K562 (cell line): ENCODE measurements around the gene RFLNA. TPM values are rescaled to one million over a fixed set of nuclear protein-coding genes. Genes with fewer than 3 reads are reported as not detected.

ENCODE experiments used
- ATAC-seq: fragments of 200-7000 bp; cut with Tn5 transposase; 3 replicates; pipeline ENCODE4 v1.9.1; 2020; ENCODE audit warnings: moderate library complexity
- BruUV-seq: library from RNA; stranded (reverse); fragments of 400-500 nt; replicated peaks from 2 replicates; lab custom pipeline; 2021; lab: Mats Ljungman, UMichigan
- CTCF ChIA-PET: fragments of 300-600 bp; formaldehyde crosslinking; extraction: SDS; loops from one replicate; lab custom pipeline; 2021; ENCODE audit warnings: low intra/inter-chr PET ratio; lab: Yijun Ruan, JAX
- POLR2A ChIA-PET: fragments of 300-600, 350-650 bp; sonication (Branson Sonifier 250); formaldehyde crosslinking; extraction: SDS; loops from one replicate; lab custom pipeline; 2021; ENCODE audit warnings: antibody characterized with exemption, inconsistent platforms; lab: Yijun Ruan, JAX
- DNase-seq, 4 experiments: peaks; one replicate each; pipeline versions ENCODE4 v3.0.0 to v3.0.0-alpha.2; 2011 to 2018; ENCODE audit warnings: low spot score in 3 of 4, mixed read lengths in 3 of 4; ENCODE audit errors: extremely low read depth in 1 of 4
- FAIRE-seq: peaks from 2 replicates; lab custom pipeline; 2011; peaks lifted over from hg19 to GRCh38; lab: Jason Lieb, UNC
- H2AFZ ChIP-seq: 2 replicates; pipeline ENCODE4 v1.6.0; 2011; ENCODE audit warnings: low read depth, low read length, control low read depth, inconsistent platforms
- H3K27ac ChIP-seq: fragments of 200-600 bp; 3 replicates; pipeline ENCODE4 v1.8.0; 2011; ENCODE audit warnings: low read depth, mild to moderate bottlenecking, control low read depth, inconsistent platforms, low read length, moderate library complexity, mixed read lengths; ENCODE audit errors: extremely low read depth
- H3K27me3 ChIP-seq, 2 experiments: fragments of 300-600 bp in 1 of 2; 2 replicates in 1 of 2; 3 replicates in 1 of 2; pipeline versions ENCODE4 v1.6.0 to v1.8.0; 2011; ENCODE audit warnings: inconsistent platforms in 2 of 2, low read length in 2 of 2, mild to moderate bottlenecking in 1 of 2, mixed read lengths in 1 of 2, moderate library complexity in 1 of 2; ENCODE audit not compliant: control insufficient read depth in 2 of 2, insufficient read depth in 2 of 2
- H3K36me3 ChIP-seq: fragments of 300-600 bp; 3 replicates; pipeline ENCODE4 v1.8.0; 2011; ENCODE audit warnings: mild to moderate bottlenecking, low read length, inconsistent platforms; ENCODE audit not compliant: control insufficient read depth, insufficient read depth
- H3K4me1 ChIP-seq, 2 experiments: fragments of 200-600 bp in 1 of 2; replicated peaks in 1 of 2; 2 replicates in 1 of 2; 3 replicates in 1 of 2; pipeline versions ENCODE4 v1.5.1 to v1.8.0; 2011; ENCODE audit warnings: inconsistent platforms in 2 of 2, low read length in 2 of 2, mild to moderate bottlenecking in 1 of 2, mixed read lengths in 1 of 2, moderate library complexity in 1 of 2; ENCODE audit not compliant: control insufficient read depth in 2 of 2, insufficient read depth in 2 of 2
- H3K4me2 ChIP-seq: 2 replicates; pipeline ENCODE4 v1.6.1; 2011; ENCODE audit warnings: low read length, control low read depth, inconsistent platforms, mixed read lengths; ENCODE audit not compliant: insufficient read depth
- H3K4me3 ChIP-seq: fragments of 200-600 bp; sonication (generic), shearing (Covaris generic); 2 replicates; pipeline ENCODE4 v1.5.1; 2016; ENCODE audit warnings: control low read depth, inconsistent platforms
- H3K79me2 ChIP-seq: fragments of 200-600 bp; 3 replicates; pipeline ENCODE4 v1.8.0; 2011; ENCODE audit warnings: low read length, inconsistent platforms; ENCODE audit not compliant: control insufficient read depth, insufficient read depth
- H3K9ac ChIP-seq, 2 experiments: 2 replicates each; pipeline versions ENCODE4 v1.6.0 to v1.6.1; 2011; ENCODE audit warnings: low read depth in 2 of 2, low read length in 2 of 2, control low read depth in 1 of 2, inconsistent platforms in 1 of 2, mild to moderate bottlenecking in 1 of 2, mixed read lengths in 1 of 2; ENCODE audit not compliant: insufficient read depth in 1 of 2
- H3K9me1 ChIP-seq: one replicate; pipeline ENCODE4 v1.6.0; 2011; ENCODE audit warnings: inconsistent platforms, mild to moderate bottlenecking, low read length, moderate library complexity; ENCODE audit not compliant: control insufficient read depth, insufficient read depth
- H3K9me3 ChIP-seq: replicated peaks from 2 replicates; pipeline ENCODE4 v1.5.1; 2011; ENCODE audit warnings: low read depth, low read length, inconsistent platforms; ENCODE audit not compliant: control insufficient read depth, insufficient read depth
- H4K20me1 ChIP-seq: replicated peaks from 2 replicates; pipeline ENCODE4 v1.6.1; 2011; ENCODE audit warnings: low read length, inconsistent platforms, mixed read lengths; ENCODE audit not compliant: control insufficient read depth, insufficient read depth
- CBX1 ChIP-seq: sonication (generic); IDR thresholded peaks from 2 replicates; pipeline ENCODE4 v1.6.1; 2016; ENCODE audit warnings: antibody characterized with exemption, low read depth, mild to moderate bottlenecking
- GATA2 ChIP-seq: sonication (generic); formaldehyde crosslinking; IDR thresholded peaks from 2 replicates; pipeline ENCODE4 v1.4.0; 2020; ENCODE audit warnings: mild to moderate bottlenecking, missing genetic modification reagents
- SP1 ChIP-seq: sonication (generic); formaldehyde crosslinking; IDR thresholded peaks from 2 replicates; pipeline ENCODE4 v1.8.1; 2022; ENCODE audit warnings: mild to moderate bottlenecking, missing genetic modification reagents
- STAT5A ChIP-seq: IDR thresholded peaks from 2 replicates; pipeline ENCODE4 v1.6.1; 2012; ENCODE audit warnings: low read length, inconsistent platforms, borderline replicate concordance
- TEAD2 ChIP-seq: fragments of 450-650 bp; IDR thresholded peaks from 2 replicates; pipeline ENCODE4 v1.6.1; 2016; ENCODE audit warnings: missing genetic modification characterization, control low read depth, missing compliant biosample characterization
- ZNF217 ChIP-seq: sonication (generic); formaldehyde crosslinking; IDR thresholded peaks from 2 replicates; pipeline ENCODE4 v1.8.0; 2022; ENCODE audit warnings: mild to moderate bottlenecking, missing genetic modification reagents
- ZNF263 ChIP-seq: sonication (generic); formaldehyde crosslinking; IDR thresholded peaks from 2 replicates; pipeline ENCODE4 v1.8.0; 2022; ENCODE audit warnings: mild to moderate bottlenecking, missing genetic modification reagents, borderline replicate concordance
- ZNF311 ChIP-seq: fragments of 250-450 bp; sonication (Bioruptor Pico); IDR thresholded peaks from 2 replicates; pipeline ENCODE4 v1.4.0; 2020; ENCODE audit warnings: mild to moderate bottlenecking, moderate library complexity
- ZNF668 ChIP-seq: fragments of 250-450 bp; sonication (Bioruptor Pico); IDR thresholded peaks from 2 replicates; pipeline ENCODE4 v1.8.0; 2022; ENCODE audit warnings: mild to moderate bottlenecking, inconsistent platforms
- WGBS: fragments of 100-300 bp; shearing (Covaris generic); methylation state at CpG from one replicate; pipeline ENCODE4 v1.1.6; 2016; ENCODE audit warnings: low coverage, mixed read lengths; ENCODE audit not compliant: insufficient coverage; ENCODE audit errors: missing lambda C conversion rate; 5-methylcytosine and 5-hydroxymethylcytosine counted together
- in situ Hi-C: fragments of 300-500 bp; cut with MboI; formaldehyde crosslinking; loops from 4 replicates; pipeline ENCODE4 v1.15.0; 2018; ENCODE audit warnings: inconsistent platforms, mixed read lengths
- intact Hi-C: fragments of 100-400 bp; cut with micrococcal nuclease; formaldehyde crosslinking; loops from 2 replicates; pipeline ENCODE4 v1.14.2; 2022
- polyA plus RNA-seq, 8 experiments: library from polyadenylated mRNA; depleted of rRNA in 4 of 8; stranded (reverse) in 5 of 8; unstranded in 3 of 8; fragments of >200 nt; fragmentation: Nextera tagmentation in 2 of 8; fragmentation: Illumina TruSeq in 1 of 8; extraction: Ambion mirVana in 2 of 8; extraction: Trizol in 1 of 8; gene quantifications; 2 replicates each; pipeline versions ENCODE4 v1.2.1 to v1.2.3, GENCODE V29; 2011 to 2014; ENCODE audit warnings: inconsistent platforms in 1 of 8, missing spikeins in 1 of 8
- total RNA-seq, 7 experiments: library from RNA; depleted of rRNA in 6 of 7; stranded (reverse); fragments of >200 nt in 6 of 7; fragmentation: Illumina TruSeq in 2 of 7; extraction: Trizol in 2 of 7; gene quantifications; 2 replicates each; pipeline versions ENCODE4 v1.2.1 to v1.2.3, GENCODE V29; 2011 to 2021; ENCODE audit warnings: low replicate concordance in 1 of 7
- TF ChIP-seq, protein P1 (sequence below): sonication (generic); formaldehyde crosslinking; IDR thresholded peaks from 2 replicates; pipeline ENCODE4 v1.8.0; 2023; ENCODE audit warnings: mild to moderate bottlenecking, missing genetic modification reagents
- TF ChIP-seq, protein P2 (sequence below): fragments of 200-800 bp; sonication (Bioruptor generic); IDR thresholded peaks from 2 replicates; pipeline ENCODE4 v1.6.1; 2017; ENCODE audit warnings: missing genetic modification characterization, missing compliant biosample characterization
- TF ChIP-seq, protein P3 (sequence below): fragments of 250-450 bp; sonication (Bioruptor Pico); IDR thresholded peaks from 2 replicates; pipeline ENCODE4 v1.4.0; 2020; ENCODE audit warnings: borderline replicate concordance

Gene RFLNA
- total and polyA plus RNA-seq, 9 of the 15 experiments (the other 6 are each of a cell fraction or from before 2014, with no cell fraction given) = not detected

DNA sequence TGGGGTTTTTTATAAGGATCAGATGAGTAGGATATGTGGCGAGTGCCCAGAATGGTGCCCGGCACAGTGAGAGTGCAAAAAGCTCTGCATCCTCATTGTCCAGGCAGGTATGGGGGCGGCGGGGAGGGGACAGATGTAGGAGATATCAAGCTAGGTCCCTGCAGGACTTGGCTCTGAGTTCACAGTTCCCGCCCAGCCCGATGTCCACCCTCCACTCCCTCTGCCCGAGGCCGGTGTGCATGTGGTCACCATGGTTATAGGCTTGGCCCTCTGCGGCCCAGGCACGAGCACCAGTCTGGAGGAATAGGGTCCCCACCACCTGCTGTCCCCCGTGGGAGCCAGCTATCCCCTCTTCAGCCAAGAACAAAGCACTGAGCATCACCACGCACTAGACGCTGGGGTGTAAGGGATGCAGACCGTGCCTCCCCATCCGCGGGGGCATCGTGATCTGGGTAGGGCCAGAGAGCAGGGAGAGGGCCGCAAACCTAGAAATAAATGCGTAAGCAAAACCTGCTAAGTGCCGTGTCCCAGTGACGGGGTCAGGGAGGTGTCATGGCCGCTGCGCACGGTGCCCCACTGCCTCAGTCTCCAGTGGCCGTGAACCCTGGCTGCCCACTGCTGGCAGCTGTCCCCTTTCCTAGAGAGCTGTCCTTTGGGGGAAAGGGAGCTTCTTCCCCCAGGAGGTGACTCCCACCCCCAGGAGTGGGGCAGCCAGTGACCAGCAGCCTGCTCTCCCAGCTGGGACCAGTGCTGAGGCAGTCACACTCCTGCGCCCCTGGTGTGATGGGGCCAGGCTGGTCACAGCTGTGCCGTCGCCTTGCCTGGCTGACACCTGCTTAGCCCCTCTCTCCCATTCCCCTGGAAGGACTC lies 12.0 kb downstream of the RFLNA start (continued):
- TF ChIP-seq, protein P1, sequence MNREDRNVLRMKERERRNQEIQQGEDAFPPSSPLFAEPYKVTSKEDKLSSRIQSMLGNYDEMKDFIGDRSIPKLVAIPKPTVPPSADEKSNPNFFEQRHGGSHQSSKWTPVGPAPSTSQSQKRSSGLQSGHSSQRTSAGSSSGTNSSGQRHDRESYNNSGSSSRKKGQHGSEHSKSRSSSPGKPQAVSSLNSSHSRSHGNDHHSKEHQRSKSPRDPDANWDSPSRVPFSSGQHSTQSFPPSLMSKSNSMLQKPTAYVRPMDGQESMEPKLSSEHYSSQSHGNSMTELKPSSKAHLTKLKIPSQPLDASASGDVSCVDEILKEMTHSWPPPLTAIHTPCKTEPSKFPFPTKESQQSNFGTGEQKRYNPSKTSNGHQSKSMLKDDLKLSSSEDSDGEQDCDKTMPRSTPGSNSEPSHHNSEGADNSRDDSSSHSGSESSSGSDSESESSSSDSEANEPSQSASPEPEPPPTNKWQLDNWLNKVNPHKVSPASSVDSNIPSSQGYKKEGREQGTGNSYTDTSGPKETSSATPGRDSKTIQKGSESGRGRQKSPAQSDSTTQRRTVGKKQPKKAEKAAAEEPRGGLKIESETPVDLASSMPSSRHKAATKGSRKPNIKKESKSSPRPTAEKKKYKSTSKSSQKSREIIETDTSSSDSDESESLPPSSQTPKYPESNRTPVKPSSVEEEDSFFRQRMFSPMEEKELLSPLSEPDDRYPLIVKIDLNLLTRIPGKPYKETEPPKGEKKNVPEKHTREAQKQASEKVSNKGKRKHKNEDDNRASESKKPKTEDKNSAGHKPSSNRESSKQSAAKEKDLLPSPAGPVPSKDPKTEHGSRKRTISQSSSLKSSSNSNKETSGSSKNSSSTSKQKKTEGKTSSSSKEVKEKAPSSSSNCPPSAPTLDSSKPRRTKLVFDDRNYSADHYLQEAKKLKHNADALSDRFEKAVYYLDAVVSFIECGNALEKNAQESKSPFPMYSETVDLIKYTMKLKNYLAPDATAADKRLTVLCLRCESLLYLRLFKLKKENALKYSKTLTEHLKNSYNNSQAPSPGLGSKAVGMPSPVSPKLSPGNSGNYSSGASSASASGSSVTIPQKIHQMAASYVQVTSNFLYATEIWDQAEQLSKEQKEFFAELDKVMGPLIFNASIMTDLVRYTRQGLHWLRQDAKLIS (CRISPR knock-in tag) = no peak

DNA sequence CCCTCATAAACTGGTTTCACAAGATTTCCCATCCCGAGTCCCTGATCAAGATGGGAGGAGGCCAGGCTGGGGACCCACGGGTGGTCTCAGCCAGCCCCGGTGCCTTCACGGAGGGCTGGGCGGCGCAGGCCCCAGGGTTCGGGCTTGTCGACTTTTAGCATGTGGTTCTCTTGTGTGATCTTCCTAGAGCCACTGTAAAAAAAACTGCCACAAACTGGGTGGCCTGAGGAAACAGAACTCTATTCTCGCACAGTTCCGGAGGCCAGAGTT lies 12.6 kb downstream of the RFLNA start:
- no peaks in the 10 kb centered on the region for H3K9me3 ChIP-seq
- H3K9ac ChIP-seq = no peak overlapping the region
- in situ Hi-C loops = no loop called here
- H4K20me1 ChIP-seq = peaks cover 15% of the 10 kb centered on the region; the same call in 1 of the 2 replicates
- H3K9me1 ChIP-seq = no peaks in the 10 kb centered on the region
- no peak overlapping the region for H3K4me2 ChIP-seq
- POLR2A ChIA-PET = no interaction called here
- ATAC-seq (no peak), DNase-seq (no peak), FAIRE-seq (no peak)
- WGBS = 8% methylated on average over 10 of the region's 10 CpGs
- intact Hi-C loops = loop anchor here (10.0 kb wide), 1 partner anchor 143 kb away; no protein-coding TSS in a partner anchor
- CTCF ChIA-PET = no interaction called here
- H2AFZ ChIP-seq = no peak overlapping the region
- H3K4me3 ChIP-seq = no peak overlapping the region
- peaks cover 0 to 37% of the 10 kb centered on the region in 2 experiments; a peak in 2 of 5 replicates for H3K4me1 ChIP-seq
- H3K27ac ChIP-seq = no peak overlapping the region
- H3K27me3 ChIP-seq = peaks cover 36 to 83% of the 10 kb centered on the region in 2 experiments; a peak in 4 of 5 replicates
- no peaks in the 10 kb centered on the region for H3K36me3 ChIP-seq
- BruUV-seq = no TSS peak
- H3K79me2 ChIP-seq = no peaks in the 10 kb centered on the region
- TF ChIP-seq SP1 (no peak), CBX1 (no peak), ZNF668 (CRISPR knock-in tag) (no peak), ZNF217 (CRISPR knock-in tag) (no peak), STAT5A (no peak), ZNF311 (CRISPR knock-in tag) (no peak), ZNF263 (CRISPR knock-in tag) (no peak), GATA2 (CRISPR knock-in tag) (no peak), TEAD2 (no peak)
- TF ChIP-seq, protein P2, sequence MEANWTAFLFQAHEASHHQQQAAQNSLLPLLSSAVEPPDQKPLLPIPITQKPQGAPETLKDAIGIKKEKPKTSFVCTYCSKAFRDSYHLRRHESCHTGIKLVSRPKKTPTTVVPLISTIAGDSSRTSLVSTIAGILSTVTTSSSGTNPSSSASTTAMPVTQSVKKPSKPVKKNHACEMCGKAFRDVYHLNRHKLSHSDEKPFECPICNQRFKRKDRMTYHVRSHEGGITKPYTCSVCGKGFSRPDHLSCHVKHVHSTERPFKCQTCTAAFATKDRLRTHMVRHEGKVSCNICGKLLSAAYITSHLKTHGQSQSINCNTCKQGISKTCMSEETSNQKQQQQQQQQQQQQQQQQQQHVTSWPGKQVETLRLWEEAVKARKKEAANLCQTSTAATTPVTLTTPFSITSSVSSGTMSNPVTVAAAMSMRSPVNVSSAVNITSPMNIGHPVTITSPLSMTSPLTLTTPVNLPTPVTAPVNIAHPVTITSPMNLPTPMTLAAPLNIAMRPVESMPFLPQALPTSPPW (CRISPR knock-in tag) = no peak
- TF ChIP-seq, protein P3, sequence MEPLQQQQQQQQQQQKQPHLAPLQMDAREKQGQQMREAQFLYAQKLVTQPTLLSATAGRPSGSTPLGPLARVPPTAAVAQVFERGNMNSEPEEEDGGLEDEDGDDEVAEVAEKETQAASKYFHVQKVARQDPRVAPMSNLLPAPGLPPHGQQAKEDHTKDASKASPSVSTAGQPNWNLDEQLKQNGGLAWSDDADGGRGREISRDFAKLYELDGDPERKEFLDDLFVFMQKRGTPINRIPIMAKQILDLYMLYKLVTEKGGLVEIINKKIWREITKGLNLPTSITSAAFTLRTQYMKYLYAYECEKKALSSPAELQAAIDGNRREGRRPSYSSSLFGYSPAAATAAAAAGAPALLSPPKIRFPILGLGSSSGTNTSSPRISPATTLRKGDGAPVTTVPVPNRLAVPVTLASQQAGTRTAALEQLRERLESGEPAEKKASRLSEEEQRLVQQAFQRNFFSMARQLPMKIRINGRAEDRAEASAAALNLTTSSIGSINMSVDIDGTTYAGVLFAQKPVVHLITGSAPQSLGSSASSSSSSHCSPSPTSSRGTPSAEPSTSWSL (CRISPR knock-in tag) = no peak
